22Rv1 (cell line): ENCODE results near the gene BLVRA.

ENCODE experiments used
- CTCF ChIP-seq: fragments of 450-650 bp; IDR thresholded peaks from 2 replicates; pipeline ENCODE4 v1.5.1; 2017; ENCODE audit warnings: mild to moderate bottlenecking
- ZFX ChIP-seq: fragments of 450-650 bp; IDR thresholded peaks from 2 replicates; pipeline ENCODE4 v1.6.1; 2017; ENCODE audit warnings: antibody characterized with exemption, borderline replicate concordance

GRCh38 chr7:43771128-43771527 is 12.6 kb downstream of the BLVRA start:
- no peak for TF ChIP-seq CTCF
- TF ChIP-seq ZFX = no peak
